ENCODE data around the gene RACGAP1. TPM values are rescaled to one million over a fixed set of nuclear protein-coding genes. Genes with fewer than 3 reads are reported as not detected.
A peak's percentile ranks its signal among the peaks of the same experiment; 100 is the strongest.

Gene RACGAP1
- total RNA-seq, 1 experiment from 2014 or later = 147 TPM

- H3K27ac ChIP-seq (ENCODE audit: low read length) = no peak overlapping the region
- no peaks in the 10 kb centered on the region for H3K9me3 ChIP-seq (ENCODE audit: control insufficient read depth, insufficient read depth, low read depth, low read length)
- intact Hi-C loops (cut with micrococcal nuclease; ENCODE audit: unreplicated experiment) (loop anchor here (10.0 kb wide), 1 partner anchor 179 kb away; no protein-coding TSS in a partner anchor), in situ Hi-C loops (cut with HindIII; ENCODE audit: low pct_unique_long_range_greater_than_20kb, low sequenced_read_pairs) (no loop called here)
- H3K36me3 ChIP-seq (ENCODE audit: control insufficient read depth, insufficient read depth, low read length) = no peaks in the 10 kb centered on the region
- ChIA-PET CTCF (interaction anchor here (0.7 to 1.6 kb wide), 2 partner anchors 9 kb away, joined by 3 to 5 read pairs; no protein-coding TSS in a partner anchor), POLR2A (no interaction called here)
- H3K4me1 ChIP-seq (ENCODE audit: control insufficient read depth, insufficient read depth, low read length) = peaks cover 5% of the 10 kb centered on the region
- no TSS peak for BruUV-seq (replicated peaks)
- no peak for DNase-seq (ENCODE audit: low read depth, low spot score)
- no peak for ATAC-seq
- H3K4me3 ChIP-seq (ENCODE audit: low read depth in 2 of 2, low read length in 2 of 2) = no peak overlapping the region
- H3K27me3 ChIP-seq (ENCODE audit: control insufficient read depth, insufficient read depth, low read length) = no peaks in the 10 kb centered on the region
- no peak for TF ChIP-seq CTCF (IDR thresholded peaks at IDR 0.05)
- no peak for TF ChIP-seq POLR2AphosphoS5 (IDR thresholded peaks at IDR 0.05; ENCODE audit: low read depth, low read length)
- no peak for TF ChIP-seq REST (IDR thresholded peaks at IDR 0.05; ENCODE audit: insufficient read depth in 1 of 2, low read depth in 2 of 2, low read length in 1 of 2)
- TF ChIP-seq TCF7L2 (IDR thresholded peaks at IDR 0.05; ENCODE audit: low read depth, low read length) = no peak
- no peak for TF ChIP-seq SIN3A (IDR thresholded peaks at IDR 0.05; ENCODE audit: borderline replicate concordance, insufficient read depth, low read depth, low read length)
Measured at GRCh38 chr12:49953961-49954846, 71.1 kb downstream of the RACGAP1 start.

- no peaks in the 10 kb centered on the region for H3K9me3 ChIP-seq (ENCODE audit: control insufficient read depth, insufficient read depth, low read depth, low read length)
- H3K27me3 ChIP-seq (ENCODE audit: control insufficient read depth, insufficient read depth, low read length) = no peaks in the 10 kb centered on the region
- H3K4me1 ChIP-seq (ENCODE audit: control insufficient read depth, insufficient read depth, low read length) = no peaks in the 10 kb centered on the region
- no TSS peak for BruUV-seq (replicated peaks)
- H3K4me3 ChIP-seq (ENCODE audit: low read depth in 2 of 2, low read length in 2 of 2) = no peak overlapping the region
- TF ChIP-seq POLR2AphosphoS5 (IDR thresholded peaks at IDR 0.05; ENCODE audit: low read depth, low read length) = no peak
- ATAC-seq (no peak), DNase-seq (ENCODE audit: low read depth, low spot score) (no peak)
- CTCF ChIA-PET = interaction anchor here (0.7 kb wide), 1 partner anchor 8 kb away, joined by 3 read pairs; no protein-coding TSS in a partner anchor
- intact Hi-C loops (cut with micrococcal nuclease; ENCODE audit: unreplicated experiment) = loop anchor here (10.0 kb wide), 1 partner anchor 178 kb away; no protein-coding TSS in a partner anchor
- H3K36me3 ChIP-seq (ENCODE audit: control insufficient read depth, insufficient read depth, low read length) = no peaks in the 10 kb centered on the region
- POLR2A ChIA-PET = interaction anchor here (0.6 kb wide), 1 partner anchor 10 kb away, joined by 10 read pairs; no protein-coding TSS in a partner anchor
- H3K27ac ChIP-seq (ENCODE audit: low read length) = peak overlapping the region; percentile 34; the same call in 1 of the 2 replicates
- in situ Hi-C loops (cut with HindIII; ENCODE audit: low pct_unique_long_range_greater_than_20kb, low sequenced_read_pairs) = no loop called here
Measured at GRCh38 chr12:49953151-49953550, 72.1 kb downstream of the RACGAP1 start.
